ENCODE results near the gene KLHL10. TPM values are rescaled to one million over a fixed set of nuclear protein-coding genes. Genes with fewer than 3 reads are reported as not detected.

The KLHL10 gene
- total RNA-seq, 1 donor from 2014 or later, result under 0.01 TPM

- DNase-seq (ENCODE audit: low read depth in 2 of 2), result no peak
Measured at GRCh38 chr17:41894791-41895331, 57.2 kb downstream of the KLHL10 start.

- no peak for DNase-seq (ENCODE audit: low read depth in 2 of 2)
Measured at GRCh38 chr17:41895617-41896016, 58.0 kb downstream of the KLHL10 start.

- DNase-seq (ENCODE audit: low read depth in 2 of 2), result no peak
Measured at GRCh38 chr17:41896726-41897125, 59.1 kb downstream of the KLHL10 start.

Other genes with a start within 250 kb of the KLHL10 start
- gene KRT16, start 225.1 kb upstream of the KLHL10 start, total RNA-seq, result not detected in 2 replicates
- 0.25 and 0.39 TPM in 2 replicates for gene KRT17, start 213.2 kb upstream of the KLHL10 start, total RNA-seq
- 43.6 and 66.6 TPM in 2 replicates for gene EIF1, start 148.9 kb upstream of the KLHL10 start, total RNA-seq
- not detected in 2 replicates for gene GAST, start 125.5 kb upstream of the KLHL10 start, total RNA-seq
- gene HAP1, start 103.2 kb upstream of the KLHL10 start, total RNA-seq, result 0.13 and 0.25 TPM in 2 replicates
- 207 and 483 TPM in 2 replicates for gene JUP, start 51.1 kb upstream of the KLHL10 start, total RNA-seq
- 36.5 and 67.6 TPM in 2 replicates for gene P3H4, start 25.9 kb upstream of the KLHL10 start, total RNA-seq
- 105 and 159 TPM in 2 replicates for gene FKBP10, start 24.8 kb upstream of the KLHL10 start, total RNA-seq
- gene NT5C3B, start 1.6 kb upstream of the KLHL10 start, total RNA-seq, result 57.8 and 63.1 TPM in 2 replicates
- gene KLHL11, start 27.6 kb downstream of the KLHL10 start, total RNA-seq, result 24.0 and 30.0 TPM in 2 replicates
- 205 and 232 TPM in 2 replicates for gene ACLY, start 81.1 kb downstream of the KLHL10 start, total RNA-seq
- 0.13 and 0.25 TPM in 2 replicates for gene ODAD4, start 92.8 kb downstream of the KLHL10 start, total RNA-seq
- gene CNP, start 129.0 kb downstream of the KLHL10 start, total RNA-seq, result 46.1 and 63.1 TPM in 2 replicates
- 56.9 and 59.8 TPM in 2 replicates for gene DNAJC7, start 179.6 kb downstream of the KLHL10 start, total RNA-seq
- gene NKIRAS2, start 182.3 kb downstream of the KLHL10 start, total RNA-seq, result 32.2 and 45.9 TPM in 2 replicates
- gene C17orf113, start 212.8 kb downstream of the KLHL10 start, total RNA-seq, result 0.13 and 0.25 TPM in 2 replicates

All from dermis microvascular lymphatic vessel endothelial cell (primary cell).